Ascending aorta (tissue), 2 donors: ENCODE data around the gene KRT78. TPM values are rescaled to one million over a fixed set of nuclear protein-coding genes. Genes with fewer than 3 reads are reported as not detected.
"Not testable (repeated sequence)": the region's sequence is repeated elsewhere in the genome, so short reads cannot be mapped to it uniquely, and the experiment has no call there.

Experiments used
- DNase-seq, 2 donors: peaks; one replicate each; pipeline ENCODE4 v3.0.0-alpha.2; 2019; ENCODE audit warnings: low spot score in 2 of 2
- H3K27ac ChIP-seq, 2 donors: fragments of 200-600 bp; sonication (generic); one replicate each; pipeline ENCODE4 v1.5.1; 2016 to 2017; ENCODE audit warnings: mild to moderate bottlenecking in 1 of 2
- H3K27me3 ChIP-seq: fragments of 200-600 bp; sonication (generic); one replicate; pipeline ENCODE4 v1.5.1; 2017
- H3K36me3 ChIP-seq, 2 donors: fragments of 200-600 bp; sonication (generic); one replicate each; pipeline ENCODE4 v1.5.1; 2016
- H3K4me1 ChIP-seq, 2 donors: fragments of 200-600 bp; sonication (generic); one replicate each; pipeline ENCODE4 v1.5.1; 2016 to 2017; ENCODE audit warnings: mild to moderate bottlenecking in 1 of 2
- H3K4me3 ChIP-seq, 2 donors: fragments of 200-600 bp; sonication (generic); one replicate each; pipeline ENCODE4 v1.5.1; 2016 to 2017; ENCODE audit warnings: mild to moderate bottlenecking in 1 of 2
- H3K9me3 ChIP-seq, 2 donors: fragments of 200-600 bp; sonication (generic); one replicate each; pipeline ENCODE4 v1.5.1; 2016
- intact Hi-C: fragments of 100-400 bp; cut with DNase I; formaldehyde crosslinking; loops from one replicate; pipeline ENCODE4 v1.15.1; 2023
- total RNA-seq: library from RNA; depleted of rRNA; stranded (reverse); fragments of >200 nt; gene quantifications from one replicate; pipeline ENCODE4 v1.1.0, GENCODE V29; 2016
- TF ChIP-seq, protein P1 (sequence below), 3 experiments: fragments of 200-600 bp in 2 of 3; fragments of 450-650 bp in 1 of 3; sonication (generic) in 2 of 3; IDR thresholded peaks; one replicate each; pipeline ENCODE4 v1.5.1; 2016 to 2019; ENCODE audit warnings: antibody characterized with exemption in 3 of 3, mild to moderate bottlenecking in 1 of 3, moderate library complexity in 1 of 3

KRT78 gene
- total RNA-seq, 1 donor from 2014 or later: not detected

GRCh38 chr12:52857500-52857899, 8.7 kb upstream of the KRT78 start:
- H3K4me3 ChIP-seq: no peak overlapping the region
- no peaks in the 10 kb centered on the region for H3K9me3 ChIP-seq
- TF ChIP-seq, protein P1, sequence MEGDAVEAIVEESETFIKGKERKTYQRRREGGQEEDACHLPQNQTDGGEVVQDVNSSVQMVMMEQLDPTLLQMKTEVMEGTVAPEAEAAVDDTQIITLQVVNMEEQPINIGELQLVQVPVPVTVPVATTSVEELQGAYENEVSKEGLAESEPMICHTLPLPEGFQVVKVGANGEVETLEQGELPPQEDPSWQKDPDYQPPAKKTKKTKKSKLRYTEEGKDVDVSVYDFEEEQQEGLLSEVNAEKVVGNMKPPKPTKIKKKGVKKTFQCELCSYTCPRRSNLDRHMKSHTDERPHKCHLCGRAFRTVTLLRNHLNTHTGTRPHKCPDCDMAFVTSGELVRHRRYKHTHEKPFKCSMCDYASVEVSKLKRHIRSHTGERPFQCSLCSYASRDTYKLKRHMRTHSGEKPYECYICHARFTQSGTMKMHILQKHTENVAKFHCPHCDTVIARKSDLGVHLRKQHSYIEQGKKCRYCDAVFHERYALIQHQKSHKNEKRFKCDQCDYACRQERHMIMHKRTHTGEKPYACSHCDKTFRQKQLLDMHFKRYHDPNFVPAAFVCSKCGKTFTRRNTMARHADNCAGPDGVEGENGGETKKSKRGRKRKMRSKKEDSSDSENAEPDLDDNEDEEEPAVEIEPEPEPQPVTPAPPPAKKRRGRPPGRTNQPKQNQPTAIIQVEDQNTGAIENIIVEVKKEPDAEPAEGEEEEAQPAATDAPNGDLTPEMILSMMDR (IDR thresholded peaks at IDR 0.05): no peak
- no peak overlapping the region for H3K27ac ChIP-seq
- no peaks in the 10 kb centered on the region for H3K27me3 ChIP-seq
- no peak for DNase-seq
- H3K36me3 ChIP-seq: no peaks in the 10 kb centered on the region
- intact Hi-C loops: no loop called here
- H3K4me1 ChIP-seq: no peaks in the 10 kb centered on the region

DNA sequence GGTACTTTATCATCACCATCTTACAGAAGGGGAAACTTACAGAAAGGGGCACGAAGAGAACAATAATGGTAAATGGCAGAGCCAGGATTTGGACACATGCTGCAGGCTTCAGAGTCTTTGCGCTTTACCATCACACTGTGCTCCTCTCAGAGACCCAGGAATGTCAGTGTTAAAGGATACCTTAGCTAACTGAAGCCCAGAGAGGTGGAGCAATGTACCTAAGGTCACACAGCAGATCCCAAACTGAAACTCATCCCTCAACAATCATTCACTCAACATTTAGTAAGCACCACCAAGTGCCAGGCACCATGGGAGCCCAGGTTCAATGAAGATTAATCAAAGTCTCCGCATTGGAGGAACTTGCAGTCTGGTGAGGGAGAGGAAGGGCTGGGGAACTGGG, 8.0 kb upstream of the KRT78 start:
- intact Hi-C loops: no loop called here
- no peak overlapping the region for H3K4me3 ChIP-seq
- no peaks in the 10 kb centered on the region for H3K36me3 ChIP-seq
- no peak overlapping the region for H3K27ac ChIP-seq
- no peak for DNase-seq
- no peaks in the 10 kb centered on the region for H3K4me1 ChIP-seq
- no peaks in the 10 kb centered on the region for H3K27me3 ChIP-seq
- H3K9me3 ChIP-seq: no peaks in the 10 kb centered on the region
- TF ChIP-seq, protein P1 (IDR thresholded peaks at IDR 0.05): no peak

DNA sequence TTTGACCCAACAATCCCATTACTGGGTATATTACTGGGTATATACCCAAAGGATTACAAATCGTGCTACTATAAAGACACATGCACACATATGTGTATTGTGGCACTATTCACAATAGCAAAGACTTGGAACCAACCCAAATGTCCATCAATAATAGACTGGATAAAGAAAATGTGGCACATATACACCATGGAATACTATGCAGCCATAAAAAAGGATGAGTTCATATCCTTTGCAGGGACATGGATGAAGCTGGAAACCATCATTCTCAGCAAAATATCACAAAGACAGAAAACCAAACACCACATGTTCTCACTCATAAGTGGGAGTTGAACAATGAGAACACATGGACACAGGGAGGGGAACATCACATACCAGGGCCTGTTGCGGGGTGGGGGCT, 7.3 kb upstream of the KRT78 start:
- H3K4me3 ChIP-seq, intact Hi-C loops, DNase-seq, H3K36me3 ChIP-seq, H3K4me1 ChIP-seq, H3K9me3 ChIP-seq, H3K27me3 ChIP-seq, H3K27ac ChIP-seq: not testable (repeated sequence)

DNA sequence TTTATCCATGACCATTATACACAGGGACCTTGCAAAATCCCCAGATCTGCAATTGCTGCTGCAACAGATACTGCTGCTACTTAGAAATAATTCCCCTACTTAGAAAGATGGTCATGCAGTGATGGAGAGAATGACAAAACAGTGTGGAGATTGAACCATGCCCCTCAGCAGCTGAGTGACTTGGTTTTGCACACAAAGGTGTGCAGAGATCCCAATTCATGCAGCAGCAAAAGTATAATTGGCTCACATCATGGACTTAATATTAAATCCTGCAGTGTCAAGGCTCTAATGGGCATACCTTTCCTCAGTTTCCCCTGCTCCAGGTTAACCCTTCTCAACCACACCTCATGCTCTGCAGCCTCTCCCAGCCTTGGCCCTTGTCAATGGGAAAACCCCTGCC, 3.0 kb upstream of the KRT78 start:
- Histone ChIP-seq H3K4me1 (no peaks in the 10 kb centered on the region), H3K27me3 (no peaks in the 10 kb centered on the region), H3K9me3 (no peaks in the 10 kb centered on the region), H3K4me3 (no peak overlapping the region), H3K27ac (no peak overlapping the region), H3K36me3 (no peaks in the 10 kb centered on the region)
- intact Hi-C loops: no loop called here
- TF ChIP-seq, protein P1 (IDR thresholded peaks at IDR 0.05): no peak
- DNase-seq: no peak

DNA sequence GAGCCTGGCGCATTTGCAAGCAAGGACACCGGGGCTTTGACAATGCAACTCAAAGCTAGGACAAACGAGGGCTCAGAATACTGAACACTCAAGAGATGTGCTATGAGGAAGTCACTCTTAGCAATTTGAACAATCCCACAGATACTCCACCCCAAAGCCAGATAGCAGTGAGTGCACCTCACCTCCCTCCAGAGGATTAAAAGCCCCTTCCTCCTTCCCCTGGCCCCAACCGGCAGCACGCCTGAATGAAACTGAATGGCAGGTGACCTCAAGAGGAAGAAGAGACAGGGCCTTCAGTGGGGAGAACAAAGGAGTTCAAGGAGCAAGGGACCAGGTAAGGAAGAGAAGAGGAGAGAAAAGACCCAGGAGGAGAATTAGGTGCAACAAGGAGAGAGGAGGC, 1.9 kb upstream of the KRT78 start:
- TF ChIP-seq, protein P1 (IDR thresholded peaks at IDR 0.05): no peak
- Histone ChIP-seq H3K27me3 (no peaks in the 10 kb centered on the region), H3K27ac (no peak overlapping the region), H3K9me3 (no peaks in the 10 kb centered on the region), H3K4me3 (no peak overlapping the region), H3K36me3 (no peaks in the 10 kb centered on the region), H3K4me1 (no peaks in the 10 kb centered on the region)
- no peak for DNase-seq
- intact Hi-C loops: no loop called here

DNA sequence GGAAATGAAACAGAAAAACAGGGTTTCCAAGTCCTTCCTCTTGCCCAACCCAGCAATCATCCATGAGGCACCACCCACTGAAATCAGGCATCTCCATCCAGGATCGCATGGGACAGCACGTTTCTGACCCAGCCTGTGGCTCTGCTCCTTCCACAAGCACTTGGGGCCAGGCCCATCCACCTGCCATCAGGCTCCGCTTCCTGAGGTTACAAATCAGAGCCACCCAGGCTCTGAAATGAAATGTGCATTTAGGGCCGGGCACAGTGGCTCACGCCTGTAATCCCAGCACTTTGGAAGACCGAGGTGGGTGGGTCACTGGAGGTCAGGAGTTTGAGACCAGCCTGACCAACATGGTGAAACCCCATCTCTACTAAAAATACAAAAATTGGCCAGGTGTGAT, 717 bp upstream of the KRT78 start:
- Histone ChIP-seq H3K9me3 (no peaks in the 10 kb centered on the region), H3K4me1 (no peaks in the 10 kb centered on the region), H3K27me3 (no peaks in the 10 kb centered on the region), H3K36me3 (no peaks in the 10 kb centered on the region), H3K4me3 (no peak overlapping the region), H3K27ac (no peak overlapping the region)
- no peak for DNase-seq
- intact Hi-C loops: no loop called here
- TF ChIP-seq, protein P1 (IDR thresholded peaks at IDR 0.05): no peak
